Measurements from ENCODE around the gene FASN.

FASN gene

DNA sequence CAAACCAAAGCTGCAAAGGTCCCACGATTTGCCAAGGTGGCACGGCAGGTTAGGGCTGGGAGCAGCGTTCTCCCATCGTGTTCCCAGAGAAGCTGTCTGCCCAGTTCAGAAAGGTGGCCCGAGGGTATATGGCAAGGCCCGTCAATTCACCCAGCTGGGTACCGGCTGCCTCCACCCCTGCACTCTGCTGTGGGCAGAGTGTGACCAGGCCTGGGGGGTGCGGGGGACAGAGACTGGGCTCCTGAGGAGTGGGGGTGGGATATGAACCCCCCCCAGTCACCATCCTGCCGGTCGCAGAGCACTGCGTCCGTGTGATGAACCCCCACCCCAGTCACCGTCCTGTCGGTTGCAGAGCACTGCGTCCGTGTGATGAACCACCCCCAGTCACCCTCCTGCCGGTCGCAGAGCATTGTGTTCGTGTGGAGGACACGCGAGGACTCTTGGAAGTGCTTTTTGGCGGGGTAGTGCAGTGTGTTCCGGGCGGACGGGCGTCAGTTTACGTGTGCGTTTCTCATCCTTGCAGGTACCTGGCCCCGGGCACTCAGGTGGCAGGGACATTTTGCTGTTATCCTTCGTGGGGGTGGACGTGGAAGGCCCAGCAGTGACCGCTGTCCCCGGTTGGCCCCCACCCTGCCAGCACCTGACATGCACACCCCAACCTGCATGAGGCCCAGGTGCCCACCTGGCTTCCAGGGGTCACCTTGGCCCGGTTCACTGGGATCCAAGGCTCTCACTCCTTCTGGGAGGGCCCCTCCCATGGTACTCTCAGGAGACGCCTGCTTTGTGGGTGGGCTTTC is 2.7 kb upstream of the FASN start:
- H3F3A ChIP-seq (ENCODE audit: insufficient read depth) = peaks cover 36% of the 10 kb centered on the region
- peak overlapping the region; percentile 94 for H3K27ac ChIP-seq (ENCODE audit: low read depth, low read length)
- H4K20me1 ChIP-seq (ENCODE audit: low read depth, low read length) = no peaks in the 10 kb centered on the region; the same call in 1 of the 2 replicates
- H3K9me3 ChIP-seq (ENCODE audit: insufficient read depth, low read length) = no peaks in the 10 kb centered on the region
- H3K4me2 ChIP-seq (ENCODE audit: low read depth, low read length, poor library complexity, severe bottlenecking) = peak overlapping the region; percentile 82
- H3K9ac ChIP-seq (ENCODE audit: low read length) = peak overlapping the region; percentile 97
- peaks cover 23% of the 10 kb centered on the region for H3K79me2 ChIP-seq (ENCODE audit: insufficient read depth, low read length)
- no peaks in the 10 kb centered on the region for H3K9me2 ChIP-seq (replicated peaks; ENCODE audit: insufficient read depth, low read length)
- no peak overlapping the region for H3K4me3 ChIP-seq (ENCODE audit: insufficient read depth, low read length, poor library complexity, severe bottlenecking)
- TF ChIP-seq, protein P1, sequence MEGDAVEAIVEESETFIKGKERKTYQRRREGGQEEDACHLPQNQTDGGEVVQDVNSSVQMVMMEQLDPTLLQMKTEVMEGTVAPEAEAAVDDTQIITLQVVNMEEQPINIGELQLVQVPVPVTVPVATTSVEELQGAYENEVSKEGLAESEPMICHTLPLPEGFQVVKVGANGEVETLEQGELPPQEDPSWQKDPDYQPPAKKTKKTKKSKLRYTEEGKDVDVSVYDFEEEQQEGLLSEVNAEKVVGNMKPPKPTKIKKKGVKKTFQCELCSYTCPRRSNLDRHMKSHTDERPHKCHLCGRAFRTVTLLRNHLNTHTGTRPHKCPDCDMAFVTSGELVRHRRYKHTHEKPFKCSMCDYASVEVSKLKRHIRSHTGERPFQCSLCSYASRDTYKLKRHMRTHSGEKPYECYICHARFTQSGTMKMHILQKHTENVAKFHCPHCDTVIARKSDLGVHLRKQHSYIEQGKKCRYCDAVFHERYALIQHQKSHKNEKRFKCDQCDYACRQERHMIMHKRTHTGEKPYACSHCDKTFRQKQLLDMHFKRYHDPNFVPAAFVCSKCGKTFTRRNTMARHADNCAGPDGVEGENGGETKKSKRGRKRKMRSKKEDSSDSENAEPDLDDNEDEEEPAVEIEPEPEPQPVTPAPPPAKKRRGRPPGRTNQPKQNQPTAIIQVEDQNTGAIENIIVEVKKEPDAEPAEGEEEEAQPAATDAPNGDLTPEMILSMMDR (IDR thresholded peaks at IDR 0.05; ENCODE audit: insufficient read depth, low read length, poor library complexity, severe bottlenecking) = no peak
- no peak for TF ChIP-seq EZH2phosphoT487 (conservative IDR thresholded peaks at IDR 0.05; ENCODE audit: low read length)
- H3K36me3 ChIP-seq (ENCODE audit: low read length) = no peaks in the 10 kb centered on the region
- H3K27me3 ChIP-seq (ENCODE audit: low read length) = no peaks in the 10 kb centered on the region
- no peak overlapping the region for H2AFZ ChIP-seq (ENCODE audit: low read depth, low read length, severe bottlenecking)

DNA sequence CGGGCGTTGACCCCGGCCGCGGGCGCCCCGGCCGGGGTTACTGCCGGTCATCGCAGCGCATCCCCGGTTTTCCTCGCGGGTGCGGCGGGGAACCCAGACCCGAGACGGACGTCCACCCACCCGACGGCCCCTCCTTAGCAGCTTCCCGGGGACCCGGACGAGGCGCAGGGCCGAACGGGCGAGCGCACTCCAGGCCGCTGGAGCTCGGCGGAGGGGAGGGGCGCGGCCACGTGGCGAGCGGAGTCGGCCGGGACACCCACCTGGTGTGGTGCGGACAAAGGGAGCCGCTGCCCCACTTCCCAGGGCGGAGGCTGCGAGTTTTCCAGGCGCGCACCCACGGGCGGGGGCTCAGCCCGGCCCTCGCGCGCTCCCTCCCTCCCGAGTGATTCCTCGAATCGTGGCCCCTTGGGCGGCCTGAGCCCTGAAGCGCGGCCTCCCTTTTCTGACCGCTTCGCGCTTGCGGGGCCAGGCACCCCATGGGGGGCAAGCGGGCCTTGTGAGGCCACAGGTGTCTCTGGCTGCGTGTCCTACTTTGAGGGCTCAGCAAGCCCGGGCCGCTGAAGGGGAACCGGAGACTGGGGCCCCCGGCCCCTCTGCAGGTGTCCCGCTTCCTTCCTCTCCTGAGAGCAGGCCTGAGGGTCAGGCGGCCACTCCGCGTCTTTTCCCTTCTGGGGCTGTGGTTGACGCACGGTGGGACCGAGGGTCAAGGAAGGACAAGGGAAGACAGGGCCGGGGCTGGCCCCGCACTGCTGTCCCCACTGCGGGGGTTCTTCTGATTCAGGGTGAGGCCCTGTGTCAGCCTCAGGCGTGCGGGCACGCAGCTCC is 1.1 kb upstream of the FASN start:
- H3K27ac ChIP-seq (ENCODE audit: low read depth, low read length) = peak overlapping the region; percentile 94
- peaks cover 32% of the 10 kb centered on the region for H3K79me2 ChIP-seq (ENCODE audit: insufficient read depth, low read length)

DNA sequence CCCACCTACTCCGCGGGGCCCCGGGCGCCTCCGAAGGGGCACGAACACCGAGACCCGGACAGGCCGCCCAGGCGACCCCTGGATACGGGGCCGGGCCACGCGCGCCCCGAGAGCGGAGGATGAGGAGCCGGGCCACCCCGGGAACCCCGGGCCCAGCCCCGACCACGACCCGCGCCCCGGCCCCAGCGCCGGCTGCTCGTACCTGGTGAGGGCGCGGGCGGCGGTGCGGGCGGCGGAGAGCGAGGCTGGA is 192 bp downstream of the FASN start:
- H3K27me3 ChIP-seq (ENCODE audit: low read length) = no peaks in the 10 kb centered on the region
- peak overlapping the region; percentile 60 for H3K4me2 ChIP-seq (ENCODE audit: low read depth, low read length, poor library complexity, severe bottlenecking)
- H3F3A ChIP-seq (ENCODE audit: insufficient read depth) = peaks cover 31% of the 10 kb centered on the region
- H3K4me3 ChIP-seq (ENCODE audit: insufficient read depth, low read length, poor library complexity, severe bottlenecking) = peak overlapping the region; percentile 99
- H3K36me3 ChIP-seq (ENCODE audit: low read length) = 0 out of 2 replicates have a peak, but pooled peaks cover 2% of the 10 kb centered on the region
- H3K79me2 ChIP-seq (ENCODE audit: insufficient read depth, low read length) = peaks cover 32% of the 10 kb centered on the region
- H3K9me2 ChIP-seq (replicated peaks; ENCODE audit: insufficient read depth, low read length) = no peaks in the 10 kb centered on the region
- H3K9me3 ChIP-seq (ENCODE audit: insufficient read depth, low read length) = no peaks in the 10 kb centered on the region
- peak overlapping the region; percentile 100 for H3K9ac ChIP-seq (ENCODE audit: low read length)
- TF ChIP-seq EZH2phosphoT487 (conservative IDR thresholded peaks at IDR 0.05; ENCODE audit: low read length) = no peak
- TF ChIP-seq, protein P1 (IDR thresholded peaks at IDR 0.05; ENCODE audit: insufficient read depth, low read length, poor library complexity, severe bottlenecking) = no peak
- H2AFZ ChIP-seq (ENCODE audit: low read depth, low read length, severe bottlenecking) = no peak overlapping the region
- no peaks in the 10 kb centered on the region; the same call in 1 of the 2 replicates for H4K20me1 ChIP-seq (ENCODE audit: low read depth, low read length)
- H3K27ac ChIP-seq (ENCODE audit: low read depth, low read length) = peak overlapping the region; percentile 93

More for the DNA sequence above, 1.1 kb upstream of the FASN start:
- TF ChIP-seq, protein P1 (IDR thresholded peaks at IDR 0.05; ENCODE audit: insufficient read depth, low read length, poor library complexity, severe bottlenecking) = no peak
- TF ChIP-seq EZH2phosphoT487 (conservative IDR thresholded peaks at IDR 0.05; ENCODE audit: low read length) = no peak
- Histone ChIP-seq H3K27me3 (ENCODE audit: low read length) (no peaks in the 10 kb centered on the region), H3K9ac (ENCODE audit: low read length) (peak overlapping the region; percentile 97), H3K9me2 (replicated peaks; ENCODE audit: insufficient read depth, low read length) (no peaks in the 10 kb centered on the region), H3K9me3 (ENCODE audit: insufficient read depth, low read length) (no peaks in the 10 kb centered on the region), H2AFZ (ENCODE audit: low read depth, low read length, severe bottlenecking) (no peak overlapping the region), H3K4me3 (ENCODE audit: insufficient read depth, low read length, poor library complexity, severe bottlenecking) (peak overlapping the region; percentile 65), H3K36me3 (ENCODE audit: low read length) (0 out of 2 replicates have a peak, but pooled peaks cover 2% of the 10 kb centered on the region), H3K4me2 (ENCODE audit: low read depth, low read length, poor library complexity, severe bottlenecking) (peak overlapping the region; percentile 82), H3F3A (ENCODE audit: insufficient read depth) (peaks cover 36% of the 10 kb centered on the region), H4K20me1 (ENCODE audit: low read depth, low read length) (no peaks in the 10 kb centered on the region; the same call in 1 of the 2 replicates)

Data from SU-DHL-6 (cell line).